NCI-H524 (cell line): Measurements from ENCODE around the gene MIR17HG.
A peak's percentile ranks its signal among the peaks of the same experiment; 100 is the strongest.
"Not testable (repeated sequence)": the region's sequence is repeated elsewhere in the genome, so short reads cannot be mapped to it uniquely, and the experiment has no call there.

Experiments
- DNase-seq, 2 experiments: peaks; one replicate each; lab custom pipeline; 2025; lab: John Stamatoyannopoulos, UW

Gene MIR17HG

GRCh38 chr13:91347996-91348905, 764 bp downstream of the MIR17HG start:
- DNase-seq, result peak; percentile 35 to 83

- peak; percentile 83 to 84 for DNase-seq
Measured at GRCh38 chr13:91348906-91349435, 1.5 kb downstream of the MIR17HG start.

GRCh38 chr13:91349992-91350911, 2.8 kb downstream of the MIR17HG start:
- DNase-seq, result peak in 1 of 2 experiments; percentile 36

GRCh38 chr13:91351123-91351522, 3.6 kb downstream of the MIR17HG start:
- no peak for DNase-seq

GRCh38 chr13:91351980-91352379, 4.5 kb downstream of the MIR17HG start:
- no peak for DNase-seq

- not testable (repeated sequence) for DNase-seq
Measured at GRCh38 chr13:91352891-91353290, 5.4 kb downstream of the MIR17HG start.

- no peak for DNase-seq
Measured at GRCh38 chr13:91353494-91353893, 6.0 kb downstream of the MIR17HG start.

GRCh38 chr13:91355099-91355825, 7.8 kb downstream of the MIR17HG start:
- DNase-seq, result no peak

- no peak for DNase-seq
Measured at GRCh38 chr13:91355826-91356710, 8.6 kb downstream of the MIR17HG start.

GRCh38 chr13:91356919-91357612, 9.6 kb downstream of the MIR17HG start:
- no peak for DNase-seq

- no peak for DNase-seq
Measured at GRCh38 chr13:91357613-91358386, 10.3 kb downstream of the MIR17HG start.

GRCh38 chr13:91358387-91358782, 10.9 kb downstream of the MIR17HG start:
- DNase-seq, result no peak

- DNase-seq, result peak in 1 of 2 experiments; percentile 15
Measured at GRCh38 chr13:91359111-91359510, 11.6 kb downstream of the MIR17HG start.

GRCh38 chr13:91359631-91360030, 12.1 kb downstream of the MIR17HG start:
- no peak for DNase-seq

- no peak for DNase-seq
Measured at GRCh38 chr13:91360246-91360751, 12.8 kb downstream of the MIR17HG start.

GRCh38 chr13:91361755-91362271, 14.3 kb downstream of the MIR17HG start:
- DNase-seq, result no peak

- no peak for DNase-seq
Measured at GRCh38 chr13:91362908-91363307, 15.4 kb downstream of the MIR17HG start.

- no peak for DNase-seq
Measured at GRCh38 chr13:91368101-91368500, 20.6 kb downstream of the MIR17HG start.
